B cell (primary cell): ENCODE data around the gene EEFSEC. TPM values are rescaled to one million over a fixed set of nuclear protein-coding genes. Genes with fewer than 3 reads are reported as not detected.

Experiments used
- ATAC-seq: fragments of 200-7000 bp; cut with Tn5 transposase; one replicate; pipeline ENCODE4 v1.10.0; 2021; ENCODE audit warnings: low read depth, mild to moderate bottlenecking, moderate number of reproducible peaks, moderate library complexity
- CTCF ChIA-PET: fragments of 350-600 bp; sonication (Branson Sonifier 250); formaldehyde crosslinking; loops from one replicate; lab custom pipeline; 2021; ENCODE audit warnings: antibody characterized with exemption, inconsistent platforms; lab: Charles Lee
- POLR2A ChIA-PET: fragments of 350-600 bp; sonication (Branson Sonifier 250); formaldehyde crosslinking; loops from one replicate; lab custom pipeline; 2021; ENCODE audit warnings: antibody characterized with exemption; lab: Charles Lee
- DNase-seq: peaks from one replicate; pipeline ENCODE4 v3.0.0; 2013
- H2AFZ ChIP-seq: 2 replicates; pipeline ENCODE4 v1.6.1; 2012; ENCODE audit warnings: mild to moderate bottlenecking, low read depth, low read length; ENCODE audit not compliant: insufficient read depth, poor library complexity, severe bottlenecking
- H3K27ac ChIP-seq, 2 donors: 1 replicate in 1 of 2; 2 replicates in 1 of 2; pipeline ENCODE4 v1.5.1; 2012 to 2013; ENCODE audit warnings: low read length in 2 of 2, mild to moderate bottlenecking in 2 of 2, moderate library complexity in 1 of 2
- H3K27me3 ChIP-seq, 4 experiments: fragments of 200-600 bp in 1 of 4; sonication (generic) in 1 of 4; replicated peaks in 1 of 4; 1 replicate in 2 of 4; 2 replicates in 2 of 4; pipeline versions ENCODE4 v1.6.1 to v1.7.0; 2013 to 2016; ENCODE audit warnings: low read length in 3 of 4, mild to moderate bottlenecking in 2 of 4, mixed read lengths in 1 of 4, moderate library complexity in 1 of 4; ENCODE audit not compliant: insufficient read depth in 4 of 4, control insufficient read depth in 3 of 4; ENCODE audit errors: control extremely low read depth in 1 of 4
- H3K36me3 ChIP-seq, 2 experiments: replicated peaks in 1 of 2; 1 replicate in 1 of 2; 2 replicates in 1 of 2; pipeline versions ENCODE4 v1.6.1 to v1.7.1; 2013; ENCODE audit warnings: low read length in 1 of 2; ENCODE audit not compliant: insufficient read depth in 2 of 2, control insufficient read depth in 1 of 2; ENCODE audit errors: control extremely low read depth in 1 of 2, extremely low read depth in 1 of 2
- H3K4me1 ChIP-seq, 2 donors: fragments of 200-600 bp in 1 of 2; sonication (generic) in 1 of 2; 1 replicate in 1 of 2; 2 replicates in 1 of 2; pipeline versions ENCODE4 v1.5.1 to v1.6.1; 2013 to 2017; ENCODE audit warnings: low read length in 2 of 2; ENCODE audit not compliant: control insufficient read depth in 2 of 2, insufficient read depth in 2 of 2
- H3K4me2 ChIP-seq: replicated peaks from 2 replicates; pipeline ENCODE3; 2012; ENCODE audit warnings: mild to moderate bottlenecking, low read depth, low read length; ENCODE audit not compliant: poor library complexity, severe bottlenecking
- H3K4me3 ChIP-seq, 5 experiments: fragments of 200-600 bp in 1 of 5; sonication (generic) in 1 of 5; 1 replicate in 3 of 5; 2 replicates in 2 of 5; pipeline versions ENCODE4 v1.5.1 to v1.7.0; 2011 to 2016; ENCODE audit warnings: low read length in 4 of 5, mild to moderate bottlenecking in 4 of 5, low read depth in 2 of 5, control low read depth in 1 of 5, moderate library complexity in 1 of 5; ENCODE audit not compliant: insufficient read depth in 1 of 5; ENCODE audit errors: control extremely low read depth in 1 of 5, extremely low read depth in 1 of 5
- H3K79me2 ChIP-seq: fragments of 200-600 bp; sonication (generic); one replicate; pipeline ENCODE4 v1.6.0; 2016; ENCODE audit warnings: low read length; ENCODE audit not compliant: control insufficient read depth, insufficient read depth
- H3K9ac ChIP-seq: fragments of 200-600 bp; sonication (generic); 2 replicates; pipeline ENCODE4 v1.6.1; 2017; ENCODE audit warnings: mild to moderate bottlenecking, low read length, moderate library complexity
- H3K9me3 ChIP-seq, 3 donors: one replicate each; pipeline versions ENCODE4 v1.6.1 to v1.7.1; 2013; ENCODE audit warnings: low read length in 2 of 3; ENCODE audit not compliant: control insufficient read depth in 2 of 3, insufficient read depth in 1 of 3; ENCODE audit errors: control extremely low read depth in 1 of 3
- H4K20me1 ChIP-seq: 2 replicates; pipeline ENCODE4 v1.6.0; 2012; ENCODE audit warnings: mild to moderate bottlenecking, low read length; ENCODE audit not compliant: insufficient read depth, control insufficient read depth, poor library complexity, severe bottlenecking
- H3K27ac Mint-ChIP-seq: one replicate; pipeline ENCODE4 v1.8.0; 2021; ENCODE audit warnings: mixed read lengths
- H3K27me3 Mint-ChIP-seq: one replicate; pipeline ENCODE4 v1.8.0; 2021; ENCODE audit warnings: mixed read lengths
- H3K4me1 Mint-ChIP-seq: one replicate; pipeline ENCODE4 v1.8.0; 2021; ENCODE audit warnings: mixed read lengths
- H3K4me3 Mint-ChIP-seq: one replicate; pipeline ENCODE4 v1.8.0; 2021; ENCODE audit warnings: mixed read lengths
- H3K9me3 Mint-ChIP-seq: one replicate; pipeline ENCODE4 v1.8.0; 2022; ENCODE audit warnings: mixed read lengths; ENCODE audit not compliant: insufficient read depth
- CTCF ChIP-seq: fragments of 200-600 bp; IDR thresholded peaks from one replicate; pipeline ENCODE4 v1.8.0; 2022; ENCODE audit warnings: antibody characterized with exemption, mild to moderate bottlenecking
- EZH2 ChIP-seq: IDR thresholded peaks from 2 replicates; pipeline ENCODE4 v1.6.1; 2012; ENCODE audit warnings: borderline replicate concordance, low read depth, mild to moderate bottlenecking, moderate library complexity, low read length; ENCODE audit not compliant: insufficient read depth, poor library complexity, severe bottlenecking
- WGBS: methylation state at CpG from one replicate; pipeline ENCODE4 v1.1.5; 2013; ENCODE audit warnings: missing lambda C conversion rate; ENCODE audit not compliant: insufficient coverage; 5-methylcytosine and 5-hydroxymethylcytosine counted together
- intact Hi-C: fragments of 100-400 bp; cut with micrococcal nuclease; formaldehyde crosslinking; loops from one replicate; pipeline ENCODE4 v1.10.0; 2022
- polyA plus RNA-seq: library from polyadenylated mRNA; depleted of rRNA; stranded (reverse); fragments of >200 nt; gene quantifications from 2 replicates; pipeline ENCODE4 v1.2.3, GENCODE V29; 2012
- total RNA-seq, 2 donors: library from RNA; stranded (reverse); fragments of 120-200 nt in 1 of 2; gene quantifications; 1 replicate in 1 of 2; 2 replicates in 1 of 2; pipeline versions ENCODE4 v1.2.3 to v1.2.4, GENCODE V29; 2013 to 2022

Gene EEFSEC
- total and polyA plus RNA-seq, 2 donors (not counting 1 experiment from before 2014, with no cell fraction given): 17.9 to 18.4 TPM

DNA sequence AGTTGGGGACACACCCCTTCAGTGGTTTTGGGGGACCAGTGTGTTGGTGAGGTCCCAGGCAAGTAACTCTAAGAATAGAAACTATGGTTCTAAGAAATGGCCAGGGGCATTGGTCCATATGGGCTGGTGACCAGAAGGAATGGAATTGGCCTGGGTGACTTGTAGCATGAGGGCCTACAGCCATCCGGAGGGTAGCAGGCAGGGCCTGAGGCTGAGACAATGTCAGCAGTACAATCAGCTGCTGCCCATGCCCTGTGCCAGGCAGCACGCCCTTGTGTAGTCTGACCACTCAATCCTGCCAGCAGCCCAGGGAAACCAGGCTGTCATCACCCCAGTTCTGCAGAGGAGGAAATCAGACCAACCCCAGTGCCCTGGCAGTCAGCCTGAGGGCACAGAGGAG, 212.9 kb downstream of the EEFSEC start:
- TF ChIP-seq EZH2: no peak
- no peak for TF ChIP-seq CTCF
- H3K27me3 Mint-ChIP-seq: no peaks in the 10 kb centered on the region
- H3K27me3 ChIP-seq: no peaks in the 10 kb centered on the region
- peaks cover 13 to 22% of the 10 kb centered on the region in 2 donors for H3K4me1 ChIP-seq
- H3K4me1 Mint-ChIP-seq: peaks cover 24% of the 10 kb centered on the region
- no peak overlapping the region for H3K4me3 Mint-ChIP-seq
- 96% methylated on average over 2 of the region's 2 CpGs for WGBS
- ATAC-seq: no peak
- H4K20me1 ChIP-seq: peaks cover 2% of the 10 kb centered on the region
- no peak overlapping the region for H3K9ac ChIP-seq
- intact Hi-C loops: no loop called here
- no peak overlapping the region for H3K27ac ChIP-seq
- H3K79me2 ChIP-seq: no peaks in the 10 kb centered on the region
- peaks cover 0 to 11% of the 10 kb centered on the region in 2 experiments for H3K36me3 ChIP-seq
- no peaks in the 10 kb centered on the region for H3K9me3 Mint-ChIP-seq
- no peak overlapping the region for H3K27ac Mint-ChIP-seq
- H3K4me3 ChIP-seq: no peak overlapping the region
- H2AFZ ChIP-seq: no peak overlapping the region
- no peaks in the 10 kb centered on the region for H3K9me3 ChIP-seq
- ChIA-PET POLR2A (no interaction called here), CTCF (no interaction called here)
- no peak for DNase-seq
- no peak overlapping the region for H3K4me2 ChIP-seq

DNA sequence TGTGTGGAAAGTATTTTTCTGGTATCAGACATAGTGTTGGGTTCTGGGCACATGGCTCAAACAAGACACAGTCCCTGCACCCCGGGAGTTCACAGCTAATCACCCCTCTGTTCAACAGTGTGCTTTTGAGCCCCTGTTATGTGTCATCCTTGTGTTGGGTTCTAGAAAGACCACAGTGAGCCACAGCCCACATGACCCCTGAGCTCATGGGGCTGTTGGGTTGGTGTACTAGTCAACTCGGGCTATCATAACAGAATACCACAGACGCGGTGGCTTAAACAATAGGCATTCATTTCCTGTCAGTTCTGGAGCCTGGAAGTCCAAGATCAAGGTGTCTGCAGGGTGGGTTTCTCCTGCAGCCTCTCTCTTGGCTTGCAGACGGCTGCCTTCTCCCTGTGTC, 213.4 kb downstream of the EEFSEC start:
- Histone ChIP-seq H3K4me2 (no peak overlapping the region), H3K79me2 (no peaks in the 10 kb centered on the region), H3K4me3 (no peak overlapping the region), H3K36me3 (peaks cover 0 to 11% of the 10 kb centered on the region in 2 experiments), H3K9ac (no peak overlapping the region), H3K4me1 (peaks cover 13 to 22% of the 10 kb centered on the region in 2 donors), H3K27ac (no peak overlapping the region), H4K20me1 (peaks cover 7% of the 10 kb centered on the region), H3K27me3 (no peaks in the 10 kb centered on the region), H3K9me3 (no peaks in the 10 kb centered on the region), H2AFZ (no peak overlapping the region)
- no peaks in the 10 kb centered on the region for H3K27me3 Mint-ChIP-seq
- TF ChIP-seq CTCF: no peak
- TF ChIP-seq EZH2: no peak
- 92% methylated on average over 3 of the region's 5 CpGs for WGBS
- ATAC-seq (no peak), DNase-seq (no peak)
- POLR2A ChIA-PET: no interaction called here
- no peak overlapping the region for H3K27ac Mint-ChIP-seq
- H3K4me1 Mint-ChIP-seq: peaks cover 27% of the 10 kb centered on the region
- no peak overlapping the region for H3K4me3 Mint-ChIP-seq
- intact Hi-C loops: no loop called here
- H3K9me3 Mint-ChIP-seq: no peaks in the 10 kb centered on the region
- CTCF ChIA-PET: no interaction called here
